ENCODE results near the gene NCKAP1.

NCKAP1 gene

DNA sequence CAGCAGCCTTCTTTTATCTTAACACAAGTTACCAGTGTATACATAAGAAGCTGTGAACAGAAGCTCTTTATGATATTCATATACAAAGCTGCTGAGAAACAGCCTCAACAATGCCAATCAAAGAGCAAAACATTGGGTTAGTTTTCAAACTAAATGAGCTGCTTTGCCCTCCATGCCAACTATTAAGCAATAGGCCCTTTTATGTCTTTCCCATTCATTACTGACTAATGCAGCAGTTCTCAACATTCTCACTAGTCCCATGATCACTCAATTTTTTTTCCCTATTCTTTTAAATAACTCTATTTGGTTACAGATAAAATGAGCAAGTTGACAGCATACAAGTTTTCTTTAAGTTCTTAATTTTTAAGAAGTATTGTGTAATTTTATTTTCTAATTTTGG is 114.0 kb downstream of the NCKAP1 start:
- no peak for ATAC-seq
- TF ChIP-seq ZNF8 (CRISPR knock-in tag; IDR thresholded peaks at IDR 0.05), result no peak
- TF ChIP-seq CSDC2 (CRISPR knock-in tag; IDR thresholded peaks at IDR 0.05), result no peak
- TF ChIP-seq RARB (CRISPR knock-in tag; IDR thresholded peaks at IDR 0.05), result no peak
- TF ChIP-seq ZNF70 (CRISPR knock-in tag; IDR thresholded peaks at IDR 0.05), result no peak
- TF ChIP-seq TCF4 (CRISPR knock-in tag; IDR thresholded peaks at IDR 0.05; ENCODE audit: borderline replicate concordance), result no peak
- TF ChIP-seq, protein P1, sequence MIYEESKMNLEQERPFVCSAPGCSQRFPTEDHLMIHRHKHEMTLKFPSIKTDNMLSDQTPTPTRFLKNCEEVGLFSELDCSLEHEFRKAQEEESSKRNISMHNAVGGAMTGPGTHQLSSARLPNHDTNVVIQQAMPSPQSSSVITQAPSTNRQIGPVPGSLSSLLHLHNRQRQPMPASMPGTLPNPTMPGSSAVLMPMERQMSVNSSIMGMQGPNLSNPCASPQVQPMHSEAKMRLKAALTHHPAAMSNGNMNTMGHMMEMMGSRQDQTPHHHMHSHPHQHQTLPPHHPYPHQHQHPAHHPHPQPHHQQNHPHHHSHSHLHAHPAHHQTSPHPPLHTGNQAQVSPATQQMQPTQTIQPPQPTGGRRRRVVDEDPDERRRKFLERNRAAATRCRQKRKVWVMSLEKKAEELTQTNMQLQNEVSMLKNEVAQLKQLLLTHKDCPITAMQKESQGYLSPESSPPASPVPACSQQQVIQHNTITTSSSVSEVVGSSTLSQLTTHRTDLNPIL (CRISPR knock-in tag; IDR thresholded peaks at IDR 0.05; ENCODE audit: low read depth), result no peak
- TF ChIP-seq, protein P2, sequence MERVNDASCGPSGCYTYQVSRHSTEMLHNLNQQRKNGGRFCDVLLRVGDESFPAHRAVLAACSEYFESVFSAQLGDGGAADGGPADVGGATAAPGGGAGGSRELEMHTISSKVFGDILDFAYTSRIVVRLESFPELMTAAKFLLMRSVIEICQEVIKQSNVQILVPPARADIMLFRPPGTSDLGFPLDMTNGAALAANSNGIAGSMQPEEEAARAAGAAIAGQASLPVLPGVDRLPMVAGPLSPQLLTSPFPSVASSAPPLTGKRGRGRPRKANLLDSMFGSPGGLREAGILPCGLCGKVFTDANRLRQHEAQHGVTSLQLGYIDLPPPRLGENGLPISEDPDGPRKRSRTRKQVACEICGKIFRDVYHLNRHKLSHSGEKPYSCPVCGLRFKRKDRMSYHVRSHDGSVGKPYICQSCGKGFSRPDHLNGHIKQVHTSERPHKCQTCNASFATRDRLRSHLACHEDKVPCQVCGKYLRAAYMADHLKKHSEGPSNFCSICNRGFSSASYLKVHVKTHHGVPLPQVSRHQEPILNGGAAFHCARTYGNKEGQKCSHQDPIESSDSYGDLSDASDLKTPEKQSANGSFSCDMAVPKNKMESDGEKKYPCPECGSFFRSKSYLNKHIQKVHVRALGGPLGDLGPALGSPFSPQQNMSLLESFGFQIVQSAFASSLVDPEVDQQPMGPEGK (CRISPR knock-in tag; IDR thresholded peaks at IDR 0.05; ENCODE audit: borderline replicate concordance), result no peak
- TF ChIP-seq, protein P3, sequence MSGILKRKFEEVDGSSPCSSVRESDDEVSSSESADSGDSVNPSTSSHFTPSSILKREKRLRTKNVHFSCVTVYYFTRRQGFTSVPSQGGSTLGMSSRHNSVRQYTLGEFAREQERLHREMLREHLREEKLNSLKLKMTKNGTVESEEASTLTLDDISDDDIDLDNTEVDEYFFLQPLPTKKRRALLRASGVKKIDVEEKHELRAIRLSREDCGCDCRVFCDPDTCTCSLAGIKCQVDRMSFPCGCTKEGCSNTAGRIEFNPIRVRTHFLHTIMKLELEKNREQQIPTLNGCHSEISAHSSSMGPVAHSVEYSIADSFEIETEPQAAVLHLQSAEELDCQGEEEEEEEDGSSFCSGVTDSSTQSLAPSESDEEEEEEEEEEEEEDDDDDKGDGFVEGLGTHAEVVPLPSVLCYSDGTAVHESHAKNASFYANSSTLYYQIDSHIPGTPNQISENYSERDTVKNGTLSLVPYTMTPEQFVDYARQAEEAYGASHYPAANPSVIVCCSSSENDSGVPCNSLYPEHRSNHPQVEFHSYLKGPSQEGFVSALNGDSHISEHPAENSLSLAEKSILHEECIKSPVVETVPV (CRISPR knock-in tag; IDR thresholded peaks at IDR 0.05), result no peak
- TF ChIP-seq ZC3H10 (CRISPR knock-in tag; IDR thresholded peaks at IDR 0.05), result no peak
- no peak for TF ChIP-seq ZFP3 (CRISPR knock-in tag; IDR thresholded peaks at IDR 0.05)
- no peak for TF ChIP-seq ARNTL (CRISPR knock-in tag; IDR thresholded peaks at IDR 0.05; ENCODE audit: borderline replicate concordance, low read depth)
- TF ChIP-seq, protein P4, sequence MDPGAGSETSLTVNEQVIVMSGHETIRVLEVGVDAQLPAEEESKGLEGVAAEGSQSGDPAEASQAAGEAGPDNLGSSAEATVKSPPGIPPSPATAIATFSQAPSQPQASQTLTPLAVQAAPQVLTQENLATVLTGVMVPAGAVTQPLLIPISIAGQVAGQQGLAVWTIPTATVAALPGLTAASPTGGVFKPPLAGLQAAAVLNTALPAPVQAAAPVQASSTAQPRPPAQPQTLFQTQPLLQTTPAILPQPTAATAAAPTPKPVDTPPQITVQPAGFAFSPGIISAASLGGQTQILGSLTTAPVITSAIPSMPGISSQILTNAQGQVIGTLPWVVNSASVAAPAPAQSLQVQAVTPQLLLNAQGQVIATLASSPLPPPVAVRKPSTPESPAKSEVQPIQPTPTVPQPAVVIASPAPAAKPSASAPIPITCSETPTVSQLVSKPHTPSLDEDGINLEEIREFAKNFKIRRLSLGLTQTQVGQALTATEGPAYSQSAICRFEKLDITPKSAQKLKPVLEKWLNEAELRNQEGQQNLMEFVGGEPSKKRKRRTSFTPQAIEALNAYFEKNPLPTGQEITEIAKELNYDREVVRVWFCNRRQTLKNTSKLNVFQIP (CRISPR knock-in tag; IDR thresholded peaks at IDR 0.05; ENCODE audit: borderline replicate concordance, low read depth), result no peak
- TF ChIP-seq, protein P5, sequence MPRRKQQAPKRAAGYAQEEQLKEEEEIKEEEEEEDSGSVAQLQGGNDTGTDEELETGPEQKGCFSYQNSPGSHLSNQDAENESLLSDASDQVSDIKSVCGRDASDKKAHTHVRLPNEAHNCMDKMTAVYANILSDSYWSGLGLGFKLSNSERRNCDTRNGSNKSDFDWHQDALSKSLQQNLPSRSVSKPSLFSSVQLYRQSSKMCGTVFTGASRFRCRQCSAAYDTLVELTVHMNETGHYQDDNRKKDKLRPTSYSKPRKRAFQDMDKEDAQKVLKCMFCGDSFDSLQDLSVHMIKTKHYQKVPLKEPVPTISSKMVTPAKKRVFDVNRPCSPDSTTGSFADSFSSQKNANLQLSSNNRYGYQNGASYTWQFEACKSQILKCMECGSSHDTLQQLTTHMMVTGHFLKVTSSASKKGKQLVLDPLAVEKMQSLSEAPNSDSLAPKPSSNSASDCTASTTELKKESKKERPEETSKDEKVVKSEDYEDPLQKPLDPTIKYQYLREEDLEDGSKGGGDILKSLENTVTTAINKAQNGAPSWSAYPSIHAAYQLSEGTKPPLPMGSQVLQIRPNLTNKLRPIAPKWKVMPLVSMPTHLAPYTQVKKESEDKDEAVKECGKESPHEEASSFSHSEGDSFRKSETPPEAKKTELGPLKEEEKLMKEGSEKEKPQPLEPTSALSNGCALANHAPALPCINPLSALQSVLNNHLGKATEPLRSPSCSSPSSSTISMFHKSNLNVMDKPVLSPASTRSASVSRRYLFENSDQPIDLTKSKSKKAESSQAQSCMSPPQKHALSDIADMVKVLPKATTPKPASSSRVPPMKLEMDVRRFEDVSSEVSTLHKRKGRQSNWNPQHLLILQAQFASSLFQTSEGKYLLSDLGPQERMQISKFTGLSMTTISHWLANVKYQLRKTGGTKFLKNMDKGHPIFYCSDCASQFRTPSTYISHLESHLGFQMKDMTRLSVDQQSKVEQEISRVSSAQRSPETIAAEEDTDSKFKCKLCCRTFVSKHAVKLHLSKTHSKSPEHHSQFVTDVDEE (CRISPR knock-in tag; IDR thresholded peaks at IDR 0.05), result no peak
- TF ChIP-seq ISL1 (CRISPR knock-in tag; IDR thresholded peaks at IDR 0.05), result no peak
- no peak for TF ChIP-seq BACH2 (CRISPR knock-in tag; IDR thresholded peaks at IDR 0.05; ENCODE audit: borderline replicate concordance)

DNA sequence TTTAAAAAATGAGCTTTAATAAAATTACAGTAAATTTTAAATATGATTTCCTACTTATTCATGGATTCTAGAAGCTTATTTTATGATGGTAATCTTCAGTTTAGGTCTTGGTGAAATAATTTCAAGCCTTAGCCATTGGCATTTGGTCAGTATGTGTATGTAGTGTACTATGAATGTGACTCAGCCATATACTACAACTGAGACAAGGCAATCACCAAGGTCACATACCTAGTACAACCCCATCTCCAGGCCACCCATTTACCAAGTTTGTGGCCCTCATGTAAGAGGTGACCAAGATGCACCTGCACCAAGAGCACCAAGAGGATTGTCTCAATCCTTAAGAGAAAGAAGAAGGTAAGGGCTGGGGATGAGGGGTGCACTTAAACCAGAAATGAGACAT is 117.0 kb downstream of the NCKAP1 start:
- ATAC-seq, result no peak

DNA sequence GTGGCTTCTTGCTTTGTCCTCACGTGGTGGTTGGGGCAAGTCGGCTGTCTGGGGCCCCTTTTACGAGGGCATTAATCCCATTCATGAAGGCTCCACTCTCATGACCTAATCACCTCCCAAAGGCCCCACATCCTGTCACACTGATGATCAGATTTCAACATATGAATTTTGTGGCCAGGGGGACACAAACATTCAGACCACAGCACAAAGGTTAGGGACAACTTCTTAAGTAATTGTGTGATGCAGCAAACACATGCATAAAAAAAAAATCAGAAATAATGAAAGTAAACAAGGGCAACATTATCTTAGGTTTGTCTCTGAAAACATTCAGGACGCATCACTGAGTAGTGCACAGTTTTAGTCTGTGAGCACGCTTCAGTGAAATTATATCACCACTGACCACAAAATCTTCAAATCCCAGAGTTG is 117.6 kb downstream of the NCKAP1 start:
- no peak for ATAC-seq
- TF ChIP-seq PPARA (CRISPR knock-in tag; IDR thresholded peaks at IDR 0.05; ENCODE audit: borderline replicate concordance) (no peak), GLIS3 (CRISPR knock-in tag; IDR thresholded peaks at IDR 0.05) (no peak), ESRRG (CRISPR knock-in tag; IDR thresholded peaks at IDR 0.05) (no peak), ZC3H10 (CRISPR knock-in tag; IDR thresholded peaks at IDR 0.05) (no peak), ZNF8 (CRISPR knock-in tag; IDR thresholded peaks at IDR 0.05) (no peak), ZNF70 (CRISPR knock-in tag; IDR thresholded peaks at IDR 0.05) (no peak)
- TF ChIP-seq, protein P2 (CRISPR knock-in tag; IDR thresholded peaks at IDR 0.05; ENCODE audit: borderline replicate concordance), result no peak
- TF ChIP-seq, protein P5 (CRISPR knock-in tag; IDR thresholded peaks at IDR 0.05), result no peak

More for the DNA sequence above, 117.0 kb downstream of the NCKAP1 start:
- TF ChIP-seq CSDC2 (CRISPR knock-in tag; IDR thresholded peaks at IDR 0.05), result no peak
- TF ChIP-seq TOX (CRISPR knock-in tag; IDR thresholded peaks at IDR 0.05; ENCODE audit: borderline replicate concordance), result no peak
- TF ChIP-seq ISL1 (CRISPR knock-in tag; IDR thresholded peaks at IDR 0.05), result no peak
- TF ChIP-seq OSR1 (CRISPR knock-in tag; IDR thresholded peaks at IDR 0.05), result no peak
- TF ChIP-seq, protein P4 (CRISPR knock-in tag; IDR thresholded peaks at IDR 0.05; ENCODE audit: borderline replicate concordance, low read depth), result no peak
- no peak for TF ChIP-seq BACH2 (CRISPR knock-in tag; IDR thresholded peaks at IDR 0.05; ENCODE audit: borderline replicate concordance)
- TF ChIP-seq ZNF70 (CRISPR knock-in tag; IDR thresholded peaks at IDR 0.05), result no peak
- TF ChIP-seq ARNTL (CRISPR knock-in tag; IDR thresholded peaks at IDR 0.05; ENCODE audit: borderline replicate concordance, low read depth), result no peak
- TF ChIP-seq ZNF565 (CRISPR knock-in tag; conservative IDR thresholded peaks at IDR 0.05; ENCODE audit: low read depth), result no peak
- no peak for TF ChIP-seq ZNF8 (CRISPR knock-in tag; IDR thresholded peaks at IDR 0.05)
